Cardiac fibroblast (primary cell): Measurements from ENCODE around the gene PDE4B.

Source experiments
- DNase-seq, 2 donors: peaks; one replicate each; pipeline versions ENCODE4 v3.0.0 to v3.0.0-alpha.2; 2010; ENCODE audit warnings: low read depth in 2 of 2
- H3K4me3 ChIP-seq, 2 donors: replicated peaks in 1 of 2; 1 replicate in 1 of 2; 2 replicates in 1 of 2; pipeline ENCODE4 v1.5.1; 2011; ENCODE audit warnings: low read depth in 2 of 2, low read length in 2 of 2, mild to moderate bottlenecking in 2 of 2, moderate library complexity in 1 of 2
- CTCF ChIP-seq: IDR thresholded peaks from one replicate; pipeline ENCODE4 v1.5.1; 2011; ENCODE audit warnings: low read depth, mild to moderate bottlenecking, low read length, inconsistent platforms

Gene PDE4B

DNA sequence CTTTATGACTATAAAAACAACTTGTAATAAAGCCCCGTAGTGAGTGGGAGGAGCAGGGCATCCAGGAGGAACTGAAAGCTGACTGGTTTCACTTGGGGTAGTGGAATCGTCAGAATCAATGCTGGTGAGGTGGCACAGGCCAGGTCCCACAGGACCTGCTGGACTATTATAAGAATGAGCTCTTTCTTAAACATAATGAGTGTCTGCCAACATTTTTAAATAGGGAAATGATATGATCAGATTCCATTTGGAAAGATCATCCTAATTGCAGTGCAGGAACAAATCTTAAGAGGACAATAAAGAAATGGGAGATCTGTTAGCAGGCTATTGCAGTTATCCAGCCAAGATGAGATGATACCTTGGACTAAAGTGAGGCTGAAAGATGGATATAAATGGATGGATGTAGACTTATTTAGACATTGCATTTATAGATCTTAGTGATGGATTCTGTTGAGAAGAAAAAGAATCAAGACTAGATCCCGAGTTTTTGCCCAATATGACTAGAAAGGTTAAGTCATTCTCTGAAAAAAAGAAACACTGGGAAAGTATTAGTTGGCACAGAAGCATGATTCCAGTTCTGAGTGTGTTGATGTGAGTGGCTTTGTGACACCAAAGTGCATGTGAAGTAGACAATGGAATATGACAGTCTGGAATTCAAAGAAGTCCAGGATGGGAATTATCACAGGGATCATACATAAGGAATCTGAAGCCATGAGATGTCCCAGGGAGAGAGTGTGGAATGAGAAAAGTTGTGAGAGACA lies 587.9 kb downstream of the PDE4B start:
- no peak for TF ChIP-seq CTCF
- DNase-seq: peak; percentile 28 to 55
- H3K4me3 ChIP-seq: no peak overlapping the region

DNA sequence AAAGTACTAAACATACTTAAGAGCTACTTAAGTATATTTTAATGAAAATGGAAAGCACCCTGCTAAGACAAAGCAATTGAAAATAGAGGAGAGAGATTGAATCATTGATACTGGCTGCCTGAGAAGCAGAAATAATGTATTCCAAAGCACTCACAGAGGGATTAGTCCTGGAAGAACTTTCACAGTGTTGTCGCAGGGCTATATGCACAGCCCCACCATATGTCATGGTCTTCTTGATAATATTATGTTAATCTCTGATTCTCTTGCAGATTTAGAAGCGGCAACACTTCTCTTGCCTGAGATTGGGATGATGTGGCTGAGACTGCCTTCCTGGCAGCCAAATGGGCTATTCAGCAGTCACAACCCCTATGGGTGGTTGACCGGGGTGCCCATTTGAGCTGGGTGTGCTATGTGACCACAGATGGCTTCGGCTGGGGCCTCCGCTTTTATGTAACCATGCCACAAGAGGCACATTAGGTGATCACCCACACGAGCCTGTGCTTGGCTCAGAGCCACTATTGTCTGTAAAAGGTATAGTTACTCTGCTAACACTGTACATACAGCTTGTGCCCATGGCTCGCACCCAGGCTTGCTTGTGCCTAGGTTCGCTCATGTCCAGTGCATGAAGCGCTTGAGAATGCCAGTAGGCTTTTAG lies 589.1 kb downstream of the PDE4B start:
- DNase-seq: no peak

GRCh38 chr1:66383168-66383567 lies 590.5 kb downstream of the PDE4B start:
- H3K4me3 ChIP-seq: no peak overlapping the region
- no peak for TF ChIP-seq CTCF
- peak in 1 of 2 donors; percentile 39 for DNase-seq

More for the DNA sequence above, 589.1 kb downstream of the PDE4B start:
- H3K4me3 ChIP-seq: no peak overlapping the region
- no peak for TF ChIP-seq CTCF

GRCh38 chr1:66383611-66384010 lies 590.9 kb downstream of the PDE4B start:
- H3K4me3 ChIP-seq: no peak overlapping the region
- no peak for DNase-seq

GRCh38 chr1:66384258-66384921 lies 591.7 kb downstream of the PDE4B start:
- no peak overlapping the region for H3K4me3 ChIP-seq
- TF ChIP-seq CTCF: no peak
- DNase-seq: no peak

More at GRCh38 chr1:66383611-66384010, 590.9 kb downstream of the PDE4B start:
- TF ChIP-seq CTCF: no peak

DNA sequence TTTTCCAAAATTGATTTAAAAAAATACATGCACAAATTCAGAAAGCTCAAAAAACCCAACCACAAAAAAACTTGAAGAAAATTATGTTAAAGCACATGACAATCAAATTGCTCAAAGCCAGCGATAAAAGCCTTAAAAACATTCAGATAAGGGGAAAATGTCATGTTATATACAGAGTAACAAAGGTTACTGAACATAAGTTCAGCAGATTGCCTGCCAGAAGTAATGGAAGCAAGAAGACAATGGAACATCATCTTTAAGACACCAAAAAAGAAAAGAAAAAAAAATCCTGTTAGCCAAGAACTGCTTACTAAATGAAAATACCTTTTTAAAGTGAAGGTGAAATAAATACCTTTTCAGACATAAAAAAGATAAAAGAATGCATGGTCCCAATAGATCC lies 594.0 kb downstream of the PDE4B start:
- H3K4me3 ChIP-seq: no peak overlapping the region
- no peak for TF ChIP-seq CTCF
- no peak for DNase-seq
